ENCODE results near the gene ASL. TPM values are rescaled to one million over a fixed set of nuclear protein-coding genes. Genes with fewer than 3 reads are reported as not detected.

Gene ASL
- 47.2 and 50.9 TPM in 2 replicates for total RNA-seq

DNA sequence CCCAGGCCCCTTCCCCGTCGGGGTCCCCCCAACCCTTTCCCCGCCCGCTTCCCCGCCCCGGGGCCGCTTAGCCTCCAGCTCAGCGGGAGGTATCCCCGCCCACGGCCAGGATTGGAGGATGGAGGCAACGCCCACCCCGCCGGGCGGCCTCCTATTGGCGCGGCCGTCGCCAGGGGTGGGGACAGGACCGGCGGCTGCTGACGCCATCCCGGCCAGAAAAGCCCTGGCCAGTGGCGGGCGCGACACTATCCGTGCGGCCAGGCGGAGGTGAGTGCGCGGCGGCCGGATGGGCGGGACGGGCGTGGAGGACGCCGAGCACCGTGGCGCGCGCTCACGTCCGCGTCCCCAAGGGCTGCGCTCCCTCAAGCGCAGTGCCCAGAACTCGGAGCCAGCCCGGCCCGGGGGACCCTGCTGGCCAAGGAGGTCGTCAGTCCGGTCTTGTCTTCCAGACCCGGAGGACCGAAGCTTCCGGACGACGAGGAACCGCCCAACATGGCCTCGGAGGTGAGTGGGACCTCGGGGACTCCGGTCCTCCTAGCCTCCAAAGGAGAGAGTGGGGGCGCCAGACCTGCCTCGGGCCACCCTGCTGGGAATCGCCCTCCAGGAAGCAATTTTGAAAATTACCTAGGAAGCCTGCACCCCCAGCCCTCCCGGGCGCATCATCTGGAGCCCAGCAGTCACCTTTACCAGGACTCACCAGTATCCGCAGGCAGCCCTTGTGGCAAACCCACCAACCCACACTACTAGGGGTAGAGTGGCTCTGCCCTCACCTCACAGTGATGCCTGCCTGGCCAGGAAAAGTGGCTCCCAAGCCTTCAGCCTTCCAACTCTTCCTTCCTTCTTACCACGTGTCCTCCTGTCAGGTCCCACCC is at the start of gene ASL:
Gene ASL, plus strand, starts transcription at position 230 of the 872 bp plus-strand sequence. Its CDS starts 263 bp downstream, at position 493.

DNA sequence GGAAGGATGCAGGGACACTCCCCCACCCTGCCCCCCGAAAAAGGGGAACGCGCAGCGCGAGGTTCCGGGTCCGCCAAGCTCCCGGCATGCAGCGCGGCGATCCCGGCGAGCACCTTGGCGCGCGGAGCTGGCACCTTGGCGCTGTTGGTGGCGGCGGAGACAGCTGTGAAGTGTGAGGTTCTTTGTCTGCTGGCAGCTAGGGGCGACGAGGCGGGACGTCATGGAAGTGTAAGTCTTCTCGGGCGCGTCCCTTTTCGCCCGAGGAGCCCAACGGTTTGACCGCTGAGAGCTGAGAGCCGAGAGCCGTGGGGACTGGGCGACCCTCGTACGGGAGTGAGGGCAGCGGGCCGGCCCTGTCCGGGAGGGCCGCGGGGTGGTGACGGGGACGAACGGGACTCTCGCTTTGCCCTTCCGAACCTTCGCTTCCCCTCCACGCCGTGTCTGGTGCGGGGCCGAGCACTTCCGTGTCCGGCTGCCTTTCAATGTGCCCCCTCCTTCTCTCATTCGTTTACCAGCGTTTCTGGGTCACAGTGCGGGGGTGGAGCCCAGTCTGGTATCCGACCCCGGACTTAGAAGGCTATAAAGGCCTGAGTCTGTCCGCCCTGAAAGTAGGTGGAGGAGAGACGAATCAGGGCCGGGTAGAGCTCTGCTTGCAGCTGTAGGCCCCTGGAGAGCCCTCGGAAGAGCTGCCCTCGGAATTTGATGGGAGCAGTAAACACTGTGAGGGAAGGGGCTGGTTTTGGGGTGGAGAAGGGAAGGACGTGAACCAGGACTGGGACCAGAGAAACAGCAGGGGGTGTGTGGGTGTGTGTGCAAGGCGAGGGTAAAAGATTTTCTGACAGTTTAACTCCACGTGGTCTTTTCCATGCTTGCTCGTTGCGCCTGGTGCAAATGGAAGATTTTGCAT is 39.4 kb downstream of the ASL start, which contains the start of gene CRCP:
Gene CRCP, plus strand, starts transcription at position 105 of the 907 bp plus-strand sequence. Its CDS starts 116 bp downstream, at position 221.

Other genes starting within 250 kb of the ASL start
- 22.6 and 31.2 TPM in 2 replicates for gene VKORC1L1, start 202.7 kb upstream of the ASL start, total RNA-seq
- 67.0 and 84.6 TPM in 2 replicates for gene GUSB, start 93.6 kb upstream of the ASL start, total RNA-seq
- 32.4 and 35.2 TPM in 2 replicates for gene CRCP, start 39.0 kb downstream of the ASL start, total RNA-seq
- 25.6 and 29.3 TPM in 2 replicates for gene TPST1, start 129.5 kb downstream of the ASL start, total RNA-seq

Data from dermis lymphatic vessel endothelial cell (primary cell).